CD4-positive, alpha-beta T cell treated with Interleukin-15 for 4 hours (primary cell): ENCODE data around the gene GPR45.
"Not testable (repeated sequence)": the region's sequence is repeated elsewhere in the genome, so short reads cannot be mapped to it uniquely, and the experiment has no call there.

ENCODE experiments used
- DNase-seq: peaks from one replicate; pipeline ENCODE4 v3.0.0-alpha.2; 2020; ENCODE audit warnings: low spot score

GPR45 gene

GRCh38 chr2:105241443-105241842, at the start of gene GPR45:
GPR45 (plus strand) TSS chr2:105241743; CDS start chr2:105241859, 116 bp downstream.
- DNase-seq, result no peak

- no peak for DNase-seq
These were observed 47.4 kb upstream of the GPR45 start for GRCh38 chr2:105194022-105194675.

GRCh38 chr2:105196651-105197050, 44.9 kb upstream of the GPR45 start:
- DNase-seq, result no peak

GRCh38 chr2:105215586-105216192, 25.9 kb upstream of the GPR45 start:
- no peak for DNase-seq

GRCh38 chr2:105220604-105221003, 20.9 kb upstream of the GPR45 start:
- no peak for DNase-seq

- no peak for DNase-seq
These were observed 17.1 kb upstream of the GPR45 start for GRCh38 chr2:105224444-105224843.

- no peak for DNase-seq
These were observed 10.3 kb upstream of the GPR45 start for GRCh38 chr2:105231232-105231619.

GRCh38 chr2:105235388-105236059, 6.0 kb upstream of the GPR45 start:
- DNase-seq, result peak; percentile 55

- no peak for DNase-seq
These were observed 5.5 kb upstream of the GPR45 start for GRCh38 chr2:105236060-105236424.

GRCh38 chr2:105237045-105237765, 4.3 kb upstream of the GPR45 start:
- DNase-seq, result no peak

GRCh38 chr2:105238664-105239240, 2.8 kb upstream of the GPR45 start:
- no peak for DNase-seq

GRCh38 chr2:105239924-105240323, 1.6 kb upstream of the GPR45 start:
- DNase-seq, result no peak

GRCh38 chr2:105242286-105242993, 897 bp downstream of the GPR45 start:
- no peak for DNase-seq

GRCh38 chr2:105243961-105244360, 2.4 kb downstream of the GPR45 start:
- DNase-seq, result no peak

GRCh38 chr2:105244451-105244850, 2.9 kb downstream of the GPR45 start:
- no peak for DNase-seq

- DNase-seq, result no peak
These were observed 7.0 kb downstream of the GPR45 start for GRCh38 chr2:105248316-105249070.

GRCh38 chr2:105249181-105249580, 7.6 kb downstream of the GPR45 start:
- DNase-seq, result no peak

- DNase-seq, result no peak
These were observed 8.3 kb downstream of the GPR45 start for GRCh38 chr2:105249891-105250290.

GRCh38 chr2:105251016-105251648, 9.6 kb downstream of the GPR45 start:
- not testable (repeated sequence) for DNase-seq

- no peak for DNase-seq
These were observed 10.7 kb downstream of the GPR45 start for GRCh38 chr2:105252271-105252670.
